IMR-90 (cell line): ENCODE results near the gene SIX5. TPM values are rescaled to one million over a fixed set of nuclear protein-coding genes. Genes with fewer than 3 reads are reported as not detected.

ENCODE experiments used
- ATAC-seq: fragments of 200-7000 bp; cut with Tn5 transposase; 2 replicates; pipeline ENCODE4 v1.9.1; 2020; ENCODE audit warnings: low read depth, mild to moderate bottlenecking, moderate library complexity
- BruUV-seq: library from RNA; stranded (reverse); fragments of 400-500 nt; replicated peaks from 2 replicates; lab custom pipeline; 2021; lab: Mats Ljungman, UMichigan
- CTCF ChIA-PET: fragments of 300-600 bp; formaldehyde crosslinking; extraction: SDS; loops from one replicate; lab custom pipeline; 2021; ENCODE audit warnings: antibody characterized with exemption; lab: Yijun Ruan, JAX
- POLR2A ChIA-PET: fragments of 300-600 bp; sonication (Branson Sonifier 250); formaldehyde crosslinking; loops from one replicate; lab custom pipeline; 2022; ENCODE audit warnings: antibody characterized with exemption; ENCODE audit not compliant: unreplicated experiment; lab: Charles Lee
- DNase-seq: peaks from one replicate; pipeline ENCODE4 v3.0.0; 2013
- H2AFZ ChIP-seq: replicated peaks from 2 replicates; pipeline ENCODE3; 2013; ENCODE audit warnings: low read length, mild to moderate bottlenecking; ENCODE audit not compliant: poor library complexity
- H2AK5ac ChIP-seq: 2 replicates; pipeline ENCODE4 v1.6.1; 2013; ENCODE audit warnings: low read depth, low read length, inconsistent platforms
- H2AK9ac ChIP-seq: replicated peaks from 2 replicates; pipeline ENCODE3; 2013; ENCODE audit warnings: mild to moderate bottlenecking, low read depth, low read length, moderate library complexity; ENCODE audit not compliant: poor library complexity
- H2BK120ac ChIP-seq: 2 replicates; pipeline ENCODE4 v1.6.1; 2013; ENCODE audit warnings: low read depth, low read length, inconsistent platforms
- H2BK15ac ChIP-seq: 3 replicates; pipeline ENCODE4 v1.6.1; 2013; ENCODE audit warnings: low read depth, low read length, inconsistent platforms
- H2BK20ac ChIP-seq: 2 replicates; pipeline ENCODE4 v1.6.1; 2013; ENCODE audit warnings: low read depth, mild to moderate bottlenecking, inconsistent platforms, low read length, moderate library complexity
- H2BK5ac ChIP-seq: 2 replicates; pipeline ENCODE4 v1.6.1; 2013; ENCODE audit warnings: mild to moderate bottlenecking, low read depth, low read length, inconsistent platforms; ENCODE audit not compliant: poor library complexity, severe bottlenecking
- H3K14ac ChIP-seq: replicated peaks from 2 replicates; pipeline ENCODE4 v1.6.1; 2013; ENCODE audit warnings: low read depth, low read length, inconsistent platforms
- H3K18ac ChIP-seq: 2 replicates; pipeline ENCODE4 v1.6.1; 2013; ENCODE audit warnings: low read depth, low read length, control low read depth
- H3K23ac ChIP-seq: 2 replicates; pipeline ENCODE4 v1.6.1; 2013; ENCODE audit warnings: low read depth, low read length, inconsistent platforms
- H3K27ac ChIP-seq: 2 replicates; pipeline ENCODE4 v1.5.1; 2013; ENCODE audit warnings: mild to moderate bottlenecking, control low read depth, low read length; ENCODE audit not compliant: insufficient read depth
- H3K27me3 ChIP-seq: 2 replicates; pipeline ENCODE4 v1.6.1; 2013; ENCODE audit warnings: low read length; ENCODE audit not compliant: control insufficient read depth, insufficient read depth
- H3K36me3 ChIP-seq: 2 replicates; pipeline ENCODE4 v1.6.1; 2013; ENCODE audit warnings: low read length, mixed read lengths; ENCODE audit not compliant: control insufficient read depth, insufficient read depth
- H3K4ac ChIP-seq: 2 replicates; pipeline ENCODE4 v1.6.1; 2013; ENCODE audit warnings: low read depth, low read length, inconsistent platforms
- H3K4me1 ChIP-seq: 2 replicates; pipeline ENCODE4 v1.6.1; 2013; ENCODE audit warnings: low read length, mixed read lengths; ENCODE audit not compliant: control insufficient read depth, insufficient read depth
- H3K4me2 ChIP-seq: 2 replicates; pipeline ENCODE4 v1.6.1; 2013; ENCODE audit warnings: low read depth, mild to moderate bottlenecking, control low read depth, low read length, moderate library complexity
- H3K4me3 ChIP-seq: 2 replicates; pipeline ENCODE4 v1.5.1; 2013; ENCODE audit warnings: low read depth, mild to moderate bottlenecking, control low read depth, low read length, moderate library complexity; ENCODE audit not compliant: insufficient read depth
- H3K56ac ChIP-seq: 2 replicates; pipeline ENCODE4 v1.6.1; 2013; ENCODE audit warnings: low read length, inconsistent platforms; ENCODE audit not compliant: insufficient read depth; ENCODE audit errors: extremely low read depth
- H3K79me1 ChIP-seq, 2 experiments: 2 replicates each; pipeline ENCODE4 v1.6.1; 2013; ENCODE audit warnings: low read length in 2 of 2, inconsistent platforms in 1 of 2, low read depth in 1 of 2
- H3K9ac ChIP-seq: 2 replicates; pipeline ENCODE4 v1.6.1; 2013; ENCODE audit warnings: low read depth, low read length, control low read depth
- H3K9me1 ChIP-seq: 2 replicates; pipeline ENCODE4 v1.6.1; 2013; ENCODE audit warnings: low read length, inconsistent platforms; ENCODE audit not compliant: insufficient read depth
- H3K9me3 ChIP-seq: 2 replicates; pipeline ENCODE4 v1.6.1; 2013; ENCODE audit warnings: low read length; ENCODE audit not compliant: control insufficient read depth, insufficient read depth
- H4K20me1 ChIP-seq: 2 replicates; pipeline ENCODE4 v1.6.1; 2013; ENCODE audit warnings: low read length, inconsistent platforms; ENCODE audit not compliant: insufficient read depth
- H4K5ac ChIP-seq: 2 replicates; pipeline ENCODE4 v1.6.1; 2013; ENCODE audit warnings: mild to moderate bottlenecking, low read depth, low read length, control low read depth
- H4K8ac ChIP-seq, 2 experiments: 2 replicates each; pipeline ENCODE4 v1.6.1; 2013; ENCODE audit warnings: low read depth in 2 of 2, low read length in 2 of 2, control low read depth in 1 of 2, inconsistent platforms in 1 of 2
- H4K91ac ChIP-seq: 2 replicates; pipeline ENCODE4 v1.6.1; 2013; ENCODE audit warnings: low read depth, low read length, inconsistent platforms; ENCODE audit not compliant: insufficient read depth
- CHD1 ChIP-seq: IDR thresholded peaks from 2 replicates; pipeline ENCODE4 v1.6.1; 2012; ENCODE audit warnings: low read depth, low read length, improper control_type of control experiment
- CTCF ChIP-seq: conservative IDR thresholded peaks from 2 replicates; pipeline ENCODE4 v1.5.1; 2012; ENCODE audit warnings: mild to moderate bottlenecking, low read depth, low read length, improper control_type of control experiment
- ELK1 ChIP-seq: fragments of 150-350 bp; IDR thresholded peaks from 2 replicates; pipeline ENCODE4 v1.6.1; 2016; ENCODE audit warnings: low read depth, mild to moderate bottlenecking, low read length, moderate library complexity, borderline replicate concordance
- FOS ChIP-seq: fragments of 150-350 bp; IDR thresholded peaks from 2 replicates; pipeline ENCODE4 v1.6.1; 2016; ENCODE audit warnings: low read depth, low read length
- MAFK ChIP-seq: IDR thresholded peaks from 2 replicates; pipeline ENCODE4 v1.6.1; 2012; ENCODE audit warnings: low read depth, low read length, improper control_type of control experiment
- MAZ ChIP-seq: IDR thresholded peaks from 2 replicates; pipeline ENCODE4 v1.6.1; 2012; ENCODE audit warnings: low read depth, mild to moderate bottlenecking, low read length, improper control_type of control experiment, moderate library complexity, borderline replicate concordance
- MXI1 ChIP-seq: IDR thresholded peaks from 2 replicates; pipeline ENCODE4 v1.6.1; 2012; ENCODE audit warnings: low read depth, mild to moderate bottlenecking, low read length, moderate library complexity, borderline replicate concordance
- RFX5 ChIP-seq: IDR thresholded peaks from 2 replicates; pipeline ENCODE4 v1.8.0; 2012; ENCODE audit warnings: low read depth, mild to moderate bottlenecking, low read length, moderate library complexity
- SMC3 ChIP-seq: fragments of 150-350 bp; IDR thresholded peaks from 2 replicates; pipeline ENCODE4 v1.6.1; 2016; ENCODE audit warnings: low read depth, mild to moderate bottlenecking, antibody characterized with exemption, low read length, moderate library complexity
- WGBS, 2 experiments: methylation state at CpG; one replicate each; pipeline versions ENCODE4 v1.1.5 to v1.1.7; 2013; ENCODE audit warnings: missing lambda C conversion rate in 2 of 2; ENCODE audit not compliant: insufficient read length in 1 of 2; ENCODE audit errors: extremely low coverage in 2 of 2; 5-methylcytosine and 5-hydroxymethylcytosine counted together
- dilution Hi-C: fragments of 300-500 bp; cut with HindIII; formaldehyde crosslinking; loops from one replicate; pipeline ENCODE4 v1.14.3; 2018; ENCODE audit warnings: low sequenced_read_pairs; ENCODE audit not compliant: unreplicated experiment
- in situ Hi-C: fragments of 300-500 bp; cut with MboI; formaldehyde crosslinking; loops from 3 replicates; pipeline ENCODE4 v1.14.3; 2019; ENCODE audit warnings: low sequenced_read_pairs, inconsistent platforms, mixed read lengths
- intact Hi-C: fragments of 100-400 bp; cut with micrococcal nuclease; formaldehyde crosslinking; loops from 2 replicates; pipeline ENCODE4 v1.10.0; 2022
- polyA plus RNA-seq, 3 experiments: library from polyadenylated mRNA; depleted of rRNA; stranded (reverse); fragments of >200 nt; gene quantifications; 2 replicates each; pipeline ENCODE4 v1.2.3, GENCODE V29; 2012; ENCODE audit warnings: low replicate concordance in 1 of 3
- total RNA-seq: library from RNA; depleted of rRNA; stranded (reverse); fragments of >200 nt; gene quantifications from 2 replicates; pipeline ENCODE4 v1.2.3, GENCODE V29; 2012
- TF ChIP-seq, protein P1 (sequence below): fragments of 150-350 bp; IDR thresholded peaks from 2 replicates; pipeline ENCODE4 v1.6.1; 2017; ENCODE audit warnings: mild to moderate bottlenecking, antibody characterized with exemption, low read length, low read depth

Gene SIX5
- total and polyA plus RNA-seq, 2 of the 4 experiments (the other 2 are of a cell fraction) = 0.90 to 15.5 TPM

- Histone ChIP-seq H4K5ac (no peak overlapping the region), H3K4me2 (no peak overlapping the region), H3K4me1 (peaks cover 8% of the 10 kb centered on the region), H3K36me3 (peaks cover 3% of the 10 kb centered on the region; the same call in 1 of the 2 replicates), H3K9ac (no peak overlapping the region), H4K20me1 (peaks cover 5% of the 10 kb centered on the region; the same call in 1 of the 2 replicates), H3K27me3 (no peaks in the 10 kb centered on the region), H2BK15ac (no peak overlapping the region; the same call in 2 of the 3 replicates), H2AK9ac (peak overlapping the region; percentile 70), H2BK5ac (no peak overlapping the region), H3K18ac (no peak overlapping the region), H3K9me1 (peaks cover 5% of the 10 kb centered on the region), H3K27ac (no peak overlapping the region), H3K4me3 (no peak overlapping the region), H3K9me3 (no peaks in the 10 kb centered on the region), H4K8ac (no peak overlapping the region), H2AFZ (no peak overlapping the region), H3K4ac (no peak overlapping the region; the same call in 1 of the 2 replicates), H2BK20ac (peak overlapping the region; percentile 64; the same call in 1 of the 2 replicates), H3K56ac (no peak overlapping the region), H2BK120ac (peak overlapping the region; percentile 34; the same call in 1 of the 2 replicates), H3K14ac (no peak overlapping the region; the same call in 1 of the 2 replicates), H3K79me1 (no peaks in the 10 kb centered on the region; a peak in 1 of 4 replicates), H3K23ac (no peak overlapping the region), H4K91ac (peak overlapping the region; percentile 59; the same call in 1 of the 2 replicates), H2AK5ac (peak overlapping the region; percentile 26; the same call in 1 of the 2 replicates)
- CTCF ChIA-PET = no interaction called here
- in situ Hi-C loops (no loop called here), dilution Hi-C loops (no loop called here), intact Hi-C loops (no loop called here)
- DNase-seq (no peak), ATAC-seq (no peak)
- no peak for TF ChIP-seq CHD1
- no peak for TF ChIP-seq MXI1
- no peak for TF ChIP-seq CTCF
- TF ChIP-seq FOS = no peak
- TF ChIP-seq SMC3 = no peak
- TF ChIP-seq MAZ = no peak
- TF ChIP-seq RFX5 = no peak
- TF ChIP-seq MAFK = no peak
- no peak for TF ChIP-seq ELK1
- TF ChIP-seq, protein P1, sequence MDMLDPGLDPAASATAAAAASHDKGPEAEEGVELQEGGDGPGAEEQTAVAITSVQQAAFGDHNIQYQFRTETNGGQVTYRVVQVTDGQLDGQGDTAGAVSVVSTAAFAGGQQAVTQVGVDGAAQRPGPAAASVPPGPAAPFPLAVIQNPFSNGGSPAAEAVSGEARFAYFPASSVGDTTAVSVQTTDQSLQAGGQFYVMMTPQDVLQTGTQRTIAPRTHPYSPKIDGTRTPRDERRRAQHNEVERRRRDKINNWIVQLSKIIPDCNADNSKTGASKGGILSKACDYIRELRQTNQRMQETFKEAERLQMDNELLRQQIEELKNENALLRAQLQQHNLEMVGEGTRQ = no peak
- no TSS peak for BruUV-seq
- POLR2A ChIA-PET = no interaction called here
- WGBS, 2 experiments = 94% methylated on average over 6 of the region's 6 CpGs; no CpG with 5 or more reads in 1 of the 2 experiments
Measured at GRCh38 chr19:45812297-45812696, 43.2 kb upstream of the SIX5 start.
